HS-27A (cell line): ENCODE measurements around the gene MRPS31.
"Not testable (repeated sequence)": the region's sequence is repeated elsewhere in the genome, so short reads cannot be mapped to it uniquely, and the experiment has no call there.

Source experiments
- DNase-seq: peaks from one replicate; pipeline ENCODE4 v3.0.0-alpha.2; 2012; ENCODE audit warnings: low read depth, missing footprints

The MRPS31 gene

DNA sequence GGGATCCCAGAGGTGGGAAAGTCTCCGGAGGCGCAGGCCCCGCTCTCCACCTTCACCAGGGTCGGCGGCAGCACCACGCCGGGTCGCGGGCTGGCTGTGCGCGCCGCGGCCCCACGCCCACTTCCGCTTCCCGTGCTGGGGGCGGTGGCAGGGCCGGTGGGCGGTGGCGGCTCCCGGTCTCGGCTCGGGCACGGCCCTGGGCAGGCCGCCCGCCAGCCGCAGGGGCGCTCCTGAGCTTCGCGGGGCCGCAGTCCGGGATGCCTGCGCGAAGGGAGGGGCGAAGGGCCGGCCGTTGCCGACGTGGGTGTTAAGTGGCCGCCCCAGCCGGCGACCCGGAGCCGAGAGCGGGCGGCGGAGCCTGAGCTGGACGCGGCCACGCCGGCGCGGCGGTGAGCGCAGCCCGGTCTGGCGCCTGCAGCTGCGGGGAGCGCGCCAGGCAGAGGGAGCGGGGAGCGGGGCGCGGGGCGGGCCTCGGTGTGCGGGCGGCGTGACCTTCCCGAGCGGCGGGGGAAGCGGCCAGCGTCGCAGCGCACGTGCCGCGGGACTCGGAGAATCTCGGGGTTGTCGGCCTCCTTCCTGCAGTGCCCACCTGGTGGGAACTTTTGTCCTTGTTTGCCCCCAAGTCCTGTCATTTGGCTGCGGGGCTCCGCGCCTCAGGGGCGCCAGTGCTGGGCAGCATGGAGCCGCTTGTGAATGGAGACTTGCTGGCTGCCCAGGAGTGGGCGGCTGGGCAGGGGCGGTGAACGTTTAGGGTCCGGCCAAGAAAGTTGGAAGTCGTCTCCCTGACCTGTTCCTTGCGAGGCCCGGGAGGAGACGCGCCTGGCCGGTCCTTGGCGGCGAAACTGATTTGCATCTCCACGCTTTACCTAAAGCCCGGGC lies 18.5 kb upstream of the MRPS31 start, which contains the start of gene SLC25A15:
Gene SLC25A15, plus strand, starts transcription at position 337 of the 879 bp plus-strand sequence. CDS start 3,616 bp downstream, outside the sequence.
- no peak for DNase-seq

DNA sequence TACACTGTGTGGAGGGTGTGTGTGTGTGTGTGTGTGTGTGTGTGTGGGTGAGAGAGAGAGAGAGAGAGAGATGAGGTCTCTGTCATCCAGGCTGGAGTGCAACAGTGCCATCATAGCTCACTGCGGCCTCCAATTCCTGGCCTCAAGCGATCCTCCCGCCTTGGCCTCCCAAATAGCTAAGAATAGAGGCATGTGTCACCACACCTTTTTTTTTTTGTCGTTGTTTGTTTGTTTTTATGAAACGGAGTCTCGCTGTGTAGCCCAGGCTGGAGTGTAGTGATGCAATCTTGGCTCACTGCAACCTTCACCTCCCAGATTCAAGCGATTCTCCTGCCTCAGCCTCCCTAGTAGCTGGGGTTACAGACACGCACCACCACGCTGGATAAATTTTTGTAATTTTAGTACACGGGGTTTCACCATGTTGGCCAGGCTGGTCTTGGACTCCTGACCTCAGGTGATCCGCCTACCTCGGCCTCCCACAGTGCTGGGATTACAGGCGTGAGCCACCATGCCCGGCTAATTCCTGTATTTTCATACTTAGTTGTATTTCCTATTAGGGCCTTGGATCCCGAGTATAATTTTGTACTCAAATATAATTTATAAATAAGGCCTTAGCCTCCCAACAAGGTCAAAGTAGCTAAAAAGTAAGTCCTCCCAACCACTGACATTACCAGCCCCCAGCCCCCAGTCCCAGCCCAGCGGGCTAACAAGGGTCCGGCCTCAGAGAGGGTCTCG lies 17.7 kb upstream of the MRPS31 start:
- not testable (repeated sequence) for DNase-seq

DNA sequence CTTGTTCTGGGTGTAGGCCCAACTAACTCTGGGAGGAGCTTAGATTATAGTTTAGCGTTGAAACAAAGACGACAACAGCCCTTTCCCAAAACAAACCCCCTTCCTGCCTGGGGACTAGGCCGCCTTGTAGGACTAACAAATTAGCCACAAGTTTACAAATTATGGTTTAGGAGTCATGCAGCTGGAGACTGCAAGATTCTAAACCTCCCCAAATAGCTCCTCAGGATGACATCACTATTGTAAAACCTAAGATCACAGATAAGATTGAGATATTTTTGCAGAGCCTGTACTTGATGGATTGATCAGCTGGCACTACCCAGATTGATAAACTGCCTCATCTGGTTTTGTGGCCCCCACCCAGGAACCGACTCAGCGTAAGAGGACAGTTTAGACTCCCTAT lies 16.1 kb upstream of the MRPS31 start:
- no peak for DNase-seq

DNA sequence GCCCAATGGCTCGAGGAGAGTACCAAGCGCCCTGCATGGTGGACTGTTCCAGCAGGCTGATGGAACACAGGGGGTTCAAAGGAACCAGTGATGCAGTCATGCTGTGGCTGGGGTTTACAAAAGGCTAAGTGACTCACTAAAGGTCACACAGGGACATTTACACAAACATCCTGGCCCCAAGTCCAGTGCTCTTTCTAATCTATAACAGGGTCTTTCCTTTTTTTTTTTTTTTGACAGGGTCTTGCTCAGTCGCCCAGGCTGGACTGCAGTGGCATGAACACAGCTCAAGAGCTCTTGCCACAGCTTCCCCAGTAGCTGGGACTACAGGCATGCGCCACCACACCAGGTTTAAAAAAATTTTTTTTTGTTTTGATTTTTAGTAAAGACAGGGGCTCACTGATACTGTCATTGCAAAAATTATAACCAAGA lies 15.6 kb upstream of the MRPS31 start:
- DNase-seq: no peak

DNA sequence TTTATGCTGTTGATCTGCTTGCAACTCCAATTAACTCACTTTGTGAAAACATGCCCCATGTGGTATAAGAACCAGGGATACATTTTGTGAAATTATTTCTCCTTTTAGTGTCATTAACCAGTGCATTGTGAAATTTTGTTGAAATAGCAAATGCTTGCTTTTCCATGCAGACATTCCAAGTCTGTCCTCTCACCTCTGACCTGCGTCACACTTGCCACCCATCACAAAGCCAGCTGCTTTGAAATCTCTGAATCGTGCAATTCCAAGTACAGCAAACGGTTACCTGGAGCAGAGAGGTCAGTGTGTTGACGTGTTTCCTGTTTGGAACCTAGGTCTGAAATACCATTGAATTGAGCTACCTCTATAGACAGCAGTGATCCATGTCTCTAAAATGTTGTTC lies 13.6 kb upstream of the MRPS31 start:
- DNase-seq: no peak

DNA sequence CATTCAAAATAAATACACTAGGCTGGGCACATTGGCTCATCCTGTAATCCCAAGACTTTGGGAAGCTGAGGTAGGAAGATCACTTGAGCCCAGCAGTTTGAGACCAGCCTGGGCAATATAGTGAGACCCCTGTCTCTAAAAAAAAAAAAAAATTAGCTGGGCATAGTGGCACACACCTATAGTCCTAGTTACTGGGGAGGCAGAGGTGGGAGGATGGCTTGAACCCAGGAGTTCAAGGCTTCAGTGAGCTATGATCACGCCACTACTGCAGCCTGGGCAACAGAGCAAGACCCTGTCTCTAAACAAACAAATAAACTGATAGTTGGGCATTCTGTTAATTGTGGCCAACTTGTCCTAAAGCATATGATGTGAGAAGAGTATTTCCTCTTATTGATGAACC lies 12.0 kb upstream of the MRPS31 start:
- DNase-seq: not testable (repeated sequence)

DNA sequence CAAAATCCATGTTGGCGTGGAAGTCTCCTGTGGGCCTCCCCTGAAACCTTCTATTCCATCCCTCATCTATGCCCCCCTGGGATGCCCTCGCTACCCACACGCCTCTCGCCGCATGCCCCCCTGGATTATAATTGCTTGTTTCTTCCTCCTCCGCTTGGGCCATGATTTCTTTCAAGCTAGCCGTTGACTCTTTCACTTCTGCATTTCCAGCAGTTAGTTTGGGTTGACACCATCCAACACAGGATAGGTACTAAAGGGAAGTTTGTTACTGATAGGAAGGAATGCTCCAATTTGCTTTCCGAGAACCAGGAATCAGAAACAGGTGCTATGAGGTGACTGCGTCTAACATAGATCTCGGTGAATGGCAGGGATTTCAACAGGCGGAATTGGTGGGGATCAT lies 10.7 kb upstream of the MRPS31 start:
- no peak for DNase-seq

DNA sequence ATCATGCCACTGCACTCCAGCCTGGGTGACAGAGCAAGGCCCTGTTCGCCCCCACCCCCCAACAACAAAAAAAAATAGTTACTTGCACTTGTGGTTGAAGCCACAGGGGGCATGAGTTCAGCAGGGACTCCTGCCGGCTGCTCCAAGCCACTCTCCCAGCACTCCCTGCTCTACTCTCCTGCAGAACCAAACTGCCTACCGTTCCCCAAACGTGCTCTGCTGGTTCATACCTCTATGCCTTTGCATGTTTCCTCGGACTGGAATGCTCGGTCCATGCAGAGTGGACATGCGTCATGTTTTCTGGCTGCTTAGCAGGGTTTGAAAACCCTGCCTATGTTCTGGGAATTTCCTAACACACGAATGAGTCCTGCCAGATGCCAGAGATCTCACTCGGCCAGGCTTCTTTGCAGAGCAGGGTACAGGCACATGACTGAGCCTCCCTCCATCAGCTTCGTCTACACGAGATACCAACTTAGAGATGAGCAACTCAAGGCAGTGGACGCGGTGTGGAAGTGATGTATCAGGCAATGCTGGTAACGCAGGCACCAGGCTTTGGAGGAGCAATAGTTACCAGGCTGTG lies 9.9 kb upstream of the MRPS31 start:
- no peak for DNase-seq

DNA sequence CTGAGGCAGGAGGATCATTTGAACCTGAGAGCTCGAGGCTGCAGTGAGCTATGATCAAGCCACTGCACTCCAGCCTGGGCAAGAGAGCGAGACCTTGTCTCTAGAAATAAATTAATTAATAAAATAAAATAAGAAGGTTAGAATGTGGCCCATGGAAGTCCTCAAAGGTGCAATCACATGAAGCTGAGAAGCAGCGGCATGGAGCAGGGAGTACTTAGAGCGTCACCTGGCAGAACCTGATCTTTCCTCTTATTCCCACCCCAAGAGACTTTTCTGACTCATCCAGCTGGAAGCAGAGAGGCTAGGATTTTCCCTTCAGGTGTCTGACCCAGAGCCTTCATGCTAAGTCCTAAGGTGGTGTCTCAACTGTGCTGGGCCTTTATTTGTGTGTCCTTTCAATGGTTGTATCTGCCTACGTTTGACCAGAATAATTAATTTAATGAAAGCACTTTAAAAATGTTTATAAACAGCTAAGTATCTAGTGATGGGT lies 8.9 kb upstream of the MRPS31 start:
- no peak for DNase-seq

DNA sequence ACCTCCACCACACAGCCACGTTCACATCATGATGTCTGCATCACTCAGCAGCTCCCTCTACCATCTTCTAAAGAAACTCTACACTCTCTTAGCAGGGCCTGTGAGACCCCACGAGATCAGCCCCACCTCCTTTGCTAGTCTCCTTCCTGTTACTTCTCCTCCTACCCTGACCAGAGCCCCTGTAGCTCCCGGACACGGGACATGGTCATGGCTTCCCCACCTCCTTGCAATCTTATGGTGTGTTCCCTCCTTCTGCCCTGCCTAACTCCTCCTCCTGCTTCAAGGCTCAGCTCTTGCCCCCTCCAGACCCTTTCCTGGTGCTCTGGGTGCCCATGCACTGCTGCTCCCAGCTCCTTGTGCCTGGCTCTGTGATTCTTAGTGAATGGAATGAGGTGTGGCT lies 8.1 kb upstream of the MRPS31 start:
- DNase-seq: no peak

DNA sequence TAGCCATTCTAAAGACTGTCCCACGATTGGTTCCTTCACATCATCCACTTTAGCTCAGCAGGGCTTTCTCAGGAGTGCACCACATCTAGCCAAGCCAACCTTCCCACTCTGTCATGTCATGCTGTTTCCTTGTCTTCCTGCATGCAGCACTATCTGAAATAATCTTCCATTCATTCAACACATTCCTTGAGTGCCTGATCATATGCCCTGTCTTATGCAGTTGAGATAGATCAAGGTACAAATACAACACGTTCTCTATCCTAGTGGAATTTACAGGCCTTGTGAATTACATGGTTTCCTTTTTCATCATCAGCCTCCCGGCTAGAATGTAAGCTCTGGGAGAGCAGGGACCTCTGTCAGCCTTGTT lies 6.8 kb upstream of the MRPS31 start:
- DNase-seq: no peak

DNA sequence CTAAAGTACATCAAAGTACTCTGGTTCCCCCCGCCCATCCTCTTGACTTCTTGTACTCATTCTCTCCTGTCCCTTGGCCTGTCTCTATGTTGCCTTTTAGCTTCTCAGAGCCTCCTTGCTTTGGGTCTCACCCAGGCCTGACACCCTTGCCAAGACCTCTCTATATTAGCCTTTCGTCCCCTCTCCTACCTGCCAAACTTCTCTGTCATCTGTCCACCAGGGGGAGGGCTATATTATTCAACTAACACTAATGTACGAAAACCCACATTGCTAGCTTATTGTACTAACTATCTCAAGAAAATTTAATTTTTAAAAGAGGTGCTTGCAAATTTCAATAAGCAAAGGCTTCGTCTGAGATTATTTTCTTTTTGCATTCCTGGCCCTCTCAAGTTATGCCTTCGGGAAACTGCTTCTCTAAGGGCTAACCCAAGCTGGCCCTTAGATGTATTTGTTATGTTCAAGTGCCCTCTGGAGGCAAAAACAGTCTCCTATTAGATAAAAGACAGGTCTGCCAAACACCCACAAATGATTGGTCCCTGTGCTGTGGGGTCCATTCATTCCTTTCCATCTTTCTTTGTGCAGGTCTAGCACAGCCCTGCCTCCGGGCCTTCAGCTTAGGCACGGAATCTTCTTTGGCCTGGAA lies 6.3 kb upstream of the MRPS31 start:
- DNase-seq: no peak

DNA sequence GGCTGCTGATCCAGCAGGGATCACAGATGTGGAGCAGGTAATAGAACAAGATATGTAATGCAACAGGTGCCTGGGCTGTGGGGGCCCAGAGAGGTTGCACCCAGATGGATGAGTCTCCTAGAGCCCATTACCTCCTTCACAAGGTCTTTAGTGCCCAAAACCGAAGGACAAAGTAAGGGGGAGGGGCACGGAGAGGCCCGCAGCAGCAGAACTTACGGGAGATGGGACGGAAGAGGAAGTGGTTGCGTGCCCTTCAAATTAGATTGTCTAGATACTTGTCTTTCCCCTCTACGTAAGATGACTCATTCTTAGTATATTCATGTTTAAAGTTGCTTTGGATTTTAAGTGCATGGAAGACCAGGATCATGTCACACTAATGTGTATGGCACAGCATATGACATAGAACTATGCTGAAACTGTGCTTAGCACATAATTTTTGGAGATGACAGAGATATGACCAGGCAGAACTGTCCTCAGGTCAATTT lies 5.7 kb upstream of the MRPS31 start:
- DNase-seq: no peak

DNA sequence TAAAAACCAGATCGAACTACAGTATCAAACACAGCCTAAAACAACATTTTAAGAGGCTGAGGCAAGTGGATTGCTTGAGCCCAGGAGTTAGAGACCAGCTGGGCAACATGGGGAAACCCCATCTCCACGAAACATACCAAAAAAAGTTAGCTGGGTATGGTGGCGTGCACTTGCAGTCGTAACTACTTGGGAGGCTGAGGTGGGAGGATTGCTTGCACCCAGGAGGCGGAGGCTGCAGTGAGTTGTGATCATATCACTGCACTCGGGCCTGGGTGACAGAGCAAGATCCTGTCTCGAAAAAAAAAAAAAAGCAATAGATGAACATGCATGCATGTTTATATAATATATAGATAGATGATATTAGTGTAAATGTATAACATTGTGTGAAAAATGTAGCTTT lies 5.2 kb upstream of the MRPS31 start:
- no peak for DNase-seq

DNA sequence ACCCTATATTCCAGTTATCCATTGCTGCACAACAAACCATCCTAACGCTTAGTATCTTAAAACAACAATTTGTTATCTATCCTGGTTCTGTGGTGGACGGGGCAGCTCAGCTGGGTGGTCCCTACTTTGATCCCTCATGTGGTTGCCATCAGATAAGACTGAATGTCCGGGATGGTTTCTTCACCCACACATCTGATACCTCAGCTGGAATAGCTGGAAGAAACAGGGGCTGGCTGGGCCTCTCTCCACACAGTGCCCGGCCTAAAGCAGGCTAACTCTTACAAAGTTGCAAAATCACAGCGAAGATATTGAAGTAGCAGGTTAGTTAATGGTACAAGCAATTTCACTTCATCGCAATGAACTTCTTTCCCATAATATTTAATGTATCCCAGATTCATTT lies 3.7 kb upstream of the MRPS31 start:
- DNase-seq: no peak

DNA sequence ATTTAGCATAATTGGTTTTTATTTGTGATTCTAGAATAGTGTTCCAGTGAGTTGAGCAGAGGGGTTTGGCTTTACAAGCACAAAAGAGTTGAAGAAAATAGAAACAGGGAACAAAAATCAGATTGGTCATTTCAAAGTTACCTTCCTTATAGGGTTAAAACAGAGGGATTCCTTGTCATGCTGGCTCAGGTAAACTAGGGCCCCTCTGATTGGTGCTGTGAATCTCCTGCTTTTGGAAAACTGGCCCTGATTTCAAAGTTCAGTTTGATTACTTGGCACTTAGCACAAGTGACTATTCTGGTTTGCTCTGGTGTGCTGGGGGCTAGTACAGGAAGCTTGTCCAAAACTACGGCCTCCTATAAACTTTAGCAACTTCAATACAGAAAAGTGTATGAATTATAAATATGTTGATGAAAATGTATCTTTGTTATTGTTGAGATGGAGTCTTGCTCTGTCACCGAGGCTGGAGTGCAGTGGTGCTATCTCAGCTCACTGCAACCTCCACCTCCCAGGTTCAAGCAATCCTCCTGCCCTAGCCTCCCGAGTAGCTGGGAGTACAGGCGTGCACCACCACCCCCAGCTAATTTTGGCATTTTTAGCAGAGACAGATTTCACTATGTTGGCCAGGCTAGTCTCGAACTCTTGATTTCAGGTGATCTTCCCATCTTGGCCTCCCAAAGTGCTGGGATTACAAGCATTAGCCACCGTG lies 1.9 kb upstream of the MRPS31 start:
- DNase-seq: no peak

DNA sequence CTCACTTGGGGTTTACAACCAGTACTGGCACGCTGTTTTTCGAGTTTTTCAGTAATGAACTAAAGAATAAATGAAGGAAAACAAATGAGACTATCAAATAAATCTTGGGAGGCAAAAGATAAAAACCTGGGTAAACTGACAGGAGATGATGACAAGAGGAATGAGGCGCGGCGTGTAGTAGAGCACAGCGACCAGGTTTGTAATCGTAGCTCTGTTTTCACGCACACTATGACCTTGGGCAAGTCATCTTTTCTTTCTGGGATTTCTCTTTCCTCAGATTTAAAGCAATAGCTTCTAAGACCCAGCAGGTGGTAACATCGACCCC lies 419 bp downstream of the MRPS31 start:
- no peak for DNase-seq

DNA sequence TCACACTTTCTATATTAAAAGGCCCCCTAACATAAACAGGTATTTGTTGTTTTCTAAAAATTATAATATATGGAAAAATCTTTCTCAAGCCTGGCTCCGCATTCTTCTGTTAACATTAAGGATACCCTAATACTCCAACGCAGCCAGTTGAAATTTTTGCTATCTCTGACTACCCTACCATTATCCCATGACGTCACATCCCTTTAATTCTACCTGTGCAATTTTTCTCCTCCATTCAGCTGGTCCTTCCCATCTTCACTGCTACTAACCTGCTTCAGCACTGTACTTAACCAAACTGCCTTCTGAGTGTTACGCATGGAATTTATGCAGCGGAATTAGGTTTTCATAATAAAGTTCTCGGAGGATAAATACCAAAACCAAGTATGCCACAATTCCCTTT lies 1.0 kb downstream of the MRPS31 start:
- no peak for DNase-seq

DNA sequence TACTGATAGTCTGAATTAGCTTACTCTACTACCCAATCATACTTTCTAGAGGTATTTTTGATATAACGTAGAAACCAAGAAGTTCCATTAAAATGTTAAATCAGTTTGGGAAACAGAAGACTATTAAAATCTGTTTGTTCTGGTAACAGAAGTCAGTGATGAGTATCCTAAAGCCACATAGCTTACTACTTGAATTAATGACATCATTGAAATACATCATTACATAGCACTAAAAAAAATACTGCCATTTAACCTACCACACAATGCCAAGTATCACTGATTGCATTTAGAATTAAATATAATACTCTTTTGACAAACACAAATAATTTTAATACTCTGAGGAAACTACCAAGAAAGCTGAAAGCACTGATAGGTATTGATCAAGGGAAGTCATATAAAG lies 5.4 kb downstream of the MRPS31 start:
- DNase-seq: no peak

DNA sequence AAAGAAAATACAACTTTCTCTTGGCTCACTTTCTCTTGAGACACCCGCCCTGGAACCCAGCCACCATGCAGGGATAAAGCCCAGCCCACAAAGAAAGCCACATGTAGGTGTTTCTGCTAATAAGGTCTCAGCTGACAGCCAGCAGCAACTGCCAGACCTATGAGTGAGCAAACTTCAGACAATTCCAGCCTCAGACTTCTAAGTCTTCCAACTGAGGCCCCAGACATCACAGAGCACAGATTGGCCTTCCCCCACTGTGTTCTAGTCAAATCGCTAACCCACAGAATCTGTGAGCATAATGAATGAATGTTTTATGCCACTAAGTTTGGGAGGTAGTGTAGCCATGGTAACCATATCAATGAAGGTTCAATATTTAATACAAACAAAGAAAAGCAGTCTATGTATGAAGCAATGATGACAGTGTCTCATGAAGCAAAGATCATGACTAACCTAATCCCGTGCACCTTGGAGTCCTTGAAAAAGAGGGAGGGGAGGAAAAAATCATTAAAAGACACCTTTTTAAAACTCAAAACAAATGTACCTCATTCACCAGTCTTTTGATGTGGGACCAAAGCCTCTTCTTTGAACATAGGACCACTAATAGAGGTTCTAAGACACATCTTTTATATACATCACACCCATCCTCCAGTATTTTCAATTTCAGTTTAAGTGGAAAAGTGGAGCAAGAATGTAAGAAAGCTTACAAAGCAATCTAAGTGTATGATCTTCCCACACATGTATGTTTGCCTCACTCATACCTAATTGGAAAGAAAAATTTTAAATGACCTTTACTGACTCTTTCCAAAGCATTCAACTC lies 6.2 kb downstream of the MRPS31 start:
- no peak for DNase-seq

DNA sequence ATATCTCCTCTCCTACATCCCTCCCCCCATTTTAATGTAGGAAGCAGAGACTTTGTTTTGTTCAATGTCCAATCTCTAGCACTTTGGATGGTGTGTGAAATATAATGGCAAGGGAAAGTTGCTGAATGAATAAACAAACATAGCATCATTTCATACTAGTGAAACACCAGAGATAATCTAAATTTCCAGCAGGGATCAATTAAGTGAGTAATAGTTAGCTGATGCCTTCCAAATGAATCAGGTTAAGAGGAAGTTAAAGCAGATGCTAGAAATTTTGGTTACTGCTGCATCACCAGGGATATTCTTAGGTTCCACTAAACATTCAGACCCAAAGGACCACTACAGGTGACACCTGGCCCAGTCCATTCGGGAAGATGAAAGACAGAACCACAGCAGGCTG lies 8.1 kb downstream of the MRPS31 start:
- no peak for DNase-seq
